Endothelial cell of umbilical vein (primary cell): ENCODE data around the gene TEF.

Experiments
- EZH2 ChIP-seq: IDR thresholded peaks from 2 replicates; pipeline ENCODE4 v1.6.1; 2012; ENCODE audit warnings: borderline replicate concordance, low read depth, mild to moderate bottlenecking, moderate library complexity, low read length, inconsistent platforms; ENCODE audit not compliant: severe bottlenecking
- JUN ChIP-seq: IDR thresholded peaks from 2 replicates; pipeline ENCODE4 v1.6.1; 2011; ENCODE audit warnings: borderline replicate concordance, low read depth; ENCODE audit not compliant: insufficient read length, insufficient read depth
- POLR2A ChIP-seq: IDR thresholded peaks from 2 replicates; pipeline ENCODE4 v1.6.1; 2012; ENCODE audit warnings: low read depth, mild to moderate bottlenecking, control low read depth, low read length
- TF ChIP-seq, protein P1 (sequence below): IDR thresholded peaks from 2 replicates; pipeline ENCODE4 v1.6.1; 2011; ENCODE audit not compliant: insufficient read depth, insufficient read length
- TF ChIP-seq, protein P2 (sequence below), 2 donors: IDR thresholded peaks; 1 replicate in 1 of 2; 2 replicates in 1 of 2; pipeline ENCODE4 v1.5.1; 2011; ENCODE audit warnings: low read length in 2 of 2, mild to moderate bottlenecking in 2 of 2, moderate library complexity in 2 of 2, control low read depth in 1 of 2, inconsistent platforms in 1 of 2, low read depth in 1 of 2; ENCODE audit not compliant: insufficient read depth in 1 of 2; ENCODE audit errors: extremely low read depth in 1 of 2

DNA sequence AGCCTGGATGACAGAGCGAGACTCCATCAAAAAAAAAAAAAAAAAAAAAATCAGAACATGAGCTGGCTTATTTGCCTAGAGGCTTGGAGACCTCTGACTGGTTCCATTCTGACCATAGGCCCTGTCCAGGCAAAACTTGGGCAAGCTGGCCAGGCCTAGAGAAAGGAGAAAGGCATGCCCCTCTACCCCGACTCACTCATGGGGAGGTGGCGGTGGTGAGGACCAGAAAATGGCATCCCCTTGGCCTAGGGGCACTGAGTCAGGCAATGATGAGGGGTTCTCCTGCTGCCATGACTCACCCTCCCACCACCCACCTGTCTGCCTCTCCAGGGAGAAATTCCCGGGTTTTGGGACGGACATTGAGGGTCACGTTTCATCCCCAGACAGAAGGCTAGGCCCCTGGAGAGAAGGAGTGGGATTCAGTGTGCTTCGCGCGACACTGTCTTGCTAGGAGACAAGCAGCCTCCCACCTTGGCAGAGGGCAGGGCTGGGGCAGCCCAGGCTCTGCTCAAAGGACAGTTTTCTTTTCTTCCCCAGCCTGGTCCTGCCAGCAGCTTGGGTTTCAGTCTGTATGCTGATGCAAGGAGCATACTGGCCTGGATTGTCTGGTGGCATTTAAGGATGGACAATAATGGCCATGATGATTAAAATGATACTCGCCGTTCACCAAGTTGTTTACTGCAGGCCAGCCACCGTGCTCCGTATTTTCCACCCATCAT, 47.6 kb downstream of the TEF start:
- TF ChIP-seq POLR2A (no peak), EZH2 (no peak), JUN (no peak)
- TF ChIP-seq, protein P1, sequence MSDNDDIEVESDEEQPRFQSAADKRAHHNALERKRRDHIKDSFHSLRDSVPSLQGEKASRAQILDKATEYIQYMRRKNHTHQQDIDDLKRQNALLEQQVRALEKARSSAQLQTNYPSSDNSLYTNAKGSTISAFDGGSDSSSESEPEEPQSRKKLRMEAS: no peak
- TF ChIP-seq, protein P2, sequence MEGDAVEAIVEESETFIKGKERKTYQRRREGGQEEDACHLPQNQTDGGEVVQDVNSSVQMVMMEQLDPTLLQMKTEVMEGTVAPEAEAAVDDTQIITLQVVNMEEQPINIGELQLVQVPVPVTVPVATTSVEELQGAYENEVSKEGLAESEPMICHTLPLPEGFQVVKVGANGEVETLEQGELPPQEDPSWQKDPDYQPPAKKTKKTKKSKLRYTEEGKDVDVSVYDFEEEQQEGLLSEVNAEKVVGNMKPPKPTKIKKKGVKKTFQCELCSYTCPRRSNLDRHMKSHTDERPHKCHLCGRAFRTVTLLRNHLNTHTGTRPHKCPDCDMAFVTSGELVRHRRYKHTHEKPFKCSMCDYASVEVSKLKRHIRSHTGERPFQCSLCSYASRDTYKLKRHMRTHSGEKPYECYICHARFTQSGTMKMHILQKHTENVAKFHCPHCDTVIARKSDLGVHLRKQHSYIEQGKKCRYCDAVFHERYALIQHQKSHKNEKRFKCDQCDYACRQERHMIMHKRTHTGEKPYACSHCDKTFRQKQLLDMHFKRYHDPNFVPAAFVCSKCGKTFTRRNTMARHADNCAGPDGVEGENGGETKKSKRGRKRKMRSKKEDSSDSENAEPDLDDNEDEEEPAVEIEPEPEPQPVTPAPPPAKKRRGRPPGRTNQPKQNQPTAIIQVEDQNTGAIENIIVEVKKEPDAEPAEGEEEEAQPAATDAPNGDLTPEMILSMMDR (IDR thresholded peaks at IDR 0.05; ENCODE audit: extremely low read depth in 1 of 2, insufficient read depth in 1 of 2, low read depth in 1 of 2, low read length in 2 of 2): no peak
